HG02798 (cell line): ENCODE data around the gene EPHA2.

ENCODE experiments used
- ATAC-seq: cut with Tn5 transposase; IDR thresholded peaks from one replicate; pipeline ENCODE4 v1.9.1; 2021; ENCODE audit warnings: mild to moderate bottlenecking; ENCODE audit not compliant: unreplicated experiment, poor library complexity

EPHA2 gene

GRCh38 chr1:16184557-16185303, 28.9 kb upstream of the EPHA2 start:
- no peak for ATAC-seq

- no peak for ATAC-seq
Observed at GRCh38 chr1:16183765-16184556, 28.1 kb upstream of the EPHA2 start.

- ATAC-seq = no peak
Observed at GRCh38 chr1:16183179-16183578, 27.3 kb upstream of the EPHA2 start.

- ATAC-seq = no peak
Observed at GRCh38 chr1:16181887-16182719, 26.2 kb upstream of the EPHA2 start.

- no peak for ATAC-seq
Observed at GRCh38 chr1:16180291-16180824, 24.5 kb upstream of the EPHA2 start.

GRCh38 chr1:16178596-16179497, 23.0 kb upstream of the EPHA2 start:
- no peak for ATAC-seq

GRCh38 chr1:16177306-16177705, 21.4 kb upstream of the EPHA2 start:
- ATAC-seq = no peak

GRCh38 chr1:16176653-16177052, 20.8 kb upstream of the EPHA2 start:
- no peak for ATAC-seq

GRCh38 chr1:16175610-16176553, 20.0 kb upstream of the EPHA2 start:
- no peak for ATAC-seq

- ATAC-seq = no peak
Observed at GRCh38 chr1:16174886-16175598, 19.2 kb upstream of the EPHA2 start.

- ATAC-seq = no peak
Observed at GRCh38 chr1:16174261-16174868, 18.5 kb upstream of the EPHA2 start.

- no peak for ATAC-seq
Observed at GRCh38 chr1:16173447-16174260, 17.8 kb upstream of the EPHA2 start.

GRCh38 chr1:16172964-16173446, 17.1 kb upstream of the EPHA2 start:
- ATAC-seq = no peak

GRCh38 chr1:16172218-16172830, 16.5 kb upstream of the EPHA2 start:
- no peak for ATAC-seq

- no peak for ATAC-seq
Observed at GRCh38 chr1:16171314-16172151, 15.7 kb upstream of the EPHA2 start.
